DMS 273 (cell line): ENCODE measurements around the gene UBE2QL1.
A peak's percentile ranks its signal among the peaks of the same experiment; 100 is the strongest.
"Not testable (repeated sequence)": the region's sequence is repeated elsewhere in the genome, so short reads cannot be mapped to it uniquely, and the experiment has no call there.

Experiments used
- DNase-seq: peaks from one replicate; lab custom pipeline; 2025; ENCODE audit not compliant: unreplicated experiment; lab: John Stamatoyannopoulos, UW

UBE2QL1 gene

DNA sequence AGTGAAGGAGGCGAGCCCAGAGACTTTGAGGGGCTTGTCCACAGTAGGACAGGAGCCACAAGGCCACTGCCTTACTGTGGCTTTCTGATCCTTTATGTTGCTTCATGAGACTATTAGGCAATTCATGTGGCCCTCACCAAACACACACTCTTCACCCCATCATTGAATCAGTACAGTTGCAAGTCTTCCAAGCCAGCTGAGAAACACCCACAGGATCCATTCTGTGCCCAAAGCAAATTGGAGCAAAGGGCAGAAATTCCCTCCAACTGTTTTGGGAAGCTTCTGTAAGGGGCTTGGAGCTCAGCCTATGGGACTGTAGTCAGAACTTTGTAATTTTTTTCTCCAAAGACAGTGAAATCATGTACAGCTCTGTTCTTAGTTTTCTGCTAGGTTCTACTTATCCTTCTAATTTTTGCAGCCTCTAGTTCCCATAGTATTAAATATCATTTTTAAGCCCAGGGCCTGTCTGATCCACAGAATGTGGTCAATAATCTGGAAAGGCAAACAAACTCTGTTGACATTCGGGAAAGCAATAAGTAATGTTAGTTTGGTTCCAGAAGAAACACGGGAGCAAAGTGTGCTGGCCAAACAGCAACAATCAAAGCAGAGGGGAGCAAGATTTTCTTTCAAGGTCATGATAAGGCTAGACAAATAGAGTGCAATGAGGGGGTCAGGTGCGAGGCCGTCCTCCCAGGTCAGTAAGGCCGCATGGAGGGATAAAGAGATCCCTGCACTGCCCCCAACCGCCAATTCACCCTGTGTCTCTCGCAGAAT lies 47.0 kb downstream of the UBE2QL1 start:
- DNase-seq, result no peak

DNA sequence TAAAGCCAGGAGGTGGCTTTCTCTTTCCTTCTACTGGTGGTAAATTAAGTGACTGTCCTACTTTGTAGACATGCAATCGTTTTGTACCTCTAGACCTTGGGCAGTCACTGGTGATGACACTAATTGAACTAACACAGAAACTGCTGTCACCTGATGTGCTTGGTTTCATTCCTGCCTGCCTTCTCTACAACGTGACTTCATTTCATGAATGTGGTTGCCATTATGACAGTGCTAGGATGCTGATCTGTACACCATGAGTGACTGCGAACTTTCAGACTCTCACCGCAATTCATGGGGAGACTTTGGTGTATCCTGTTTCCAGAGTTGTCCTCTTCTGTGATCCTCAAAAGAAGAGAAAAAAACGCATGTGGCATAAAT lies 47.5 kb downstream of the UBE2QL1 start:
- no peak for DNase-seq

DNA sequence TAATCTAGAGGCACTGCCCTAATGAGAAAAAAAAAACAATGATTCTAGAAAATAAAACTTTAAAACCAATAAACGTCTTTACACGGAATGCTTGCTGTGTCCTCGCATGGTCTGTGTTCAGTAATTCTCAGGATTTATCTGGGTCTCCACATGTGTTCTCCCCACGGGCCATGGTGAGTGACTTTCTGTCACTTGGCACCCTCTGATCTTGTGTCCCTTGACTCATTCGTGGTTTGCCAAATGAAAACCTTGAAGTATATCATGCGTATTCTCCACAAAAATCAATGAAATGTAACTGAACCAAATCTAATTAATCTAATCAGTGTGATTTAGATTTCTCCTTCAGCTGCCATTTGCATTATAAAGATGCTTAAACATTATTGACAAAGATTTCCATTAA lies 48.0 kb downstream of the UBE2QL1 start:
- DNase-seq, result no peak

DNA sequence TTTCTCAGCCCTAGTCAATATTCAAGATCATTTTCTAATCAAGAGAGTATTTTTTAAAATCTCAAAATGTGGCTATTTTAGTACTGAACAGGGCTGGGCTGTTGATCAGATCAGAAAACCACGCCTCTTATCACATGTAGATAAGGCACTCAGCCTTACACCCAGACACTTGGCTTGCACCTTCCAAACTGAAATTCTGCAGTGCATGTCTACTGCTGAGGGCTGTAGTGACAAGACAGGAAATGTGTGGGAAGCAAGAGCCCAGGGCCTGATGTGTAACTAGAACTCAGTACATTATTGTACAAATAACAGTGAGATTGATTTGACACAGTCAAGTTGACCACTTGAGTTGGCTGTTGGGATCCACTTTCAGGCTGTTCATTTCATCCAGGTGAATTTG lies 48.6 kb downstream of the UBE2QL1 start:
- DNase-seq, result no peak

DNA sequence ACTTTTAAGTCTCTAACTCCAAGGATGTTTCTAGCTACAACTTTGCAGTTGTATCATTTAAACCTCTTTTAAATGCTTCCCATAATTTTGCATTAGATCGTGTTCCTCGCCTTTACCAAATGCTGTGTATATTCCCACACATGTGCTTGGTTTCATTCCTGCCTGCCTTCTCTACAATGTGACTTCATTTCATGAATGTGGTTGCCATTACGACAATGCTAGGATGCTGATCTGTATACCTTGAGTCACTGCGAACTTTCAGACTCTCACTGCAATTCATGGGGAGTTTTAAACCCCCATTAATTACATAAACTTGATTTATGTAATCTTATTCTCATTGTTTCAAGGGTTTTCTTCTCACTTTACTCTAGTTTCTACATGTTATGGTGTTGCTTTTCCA lies 50.3 kb downstream of the UBE2QL1 start:
- DNase-seq, result no peak

- DNase-seq, result no peak
Measured at GRCh38 chr5:6501701-6502100, 53.0 kb downstream of the UBE2QL1 start.

DNA sequence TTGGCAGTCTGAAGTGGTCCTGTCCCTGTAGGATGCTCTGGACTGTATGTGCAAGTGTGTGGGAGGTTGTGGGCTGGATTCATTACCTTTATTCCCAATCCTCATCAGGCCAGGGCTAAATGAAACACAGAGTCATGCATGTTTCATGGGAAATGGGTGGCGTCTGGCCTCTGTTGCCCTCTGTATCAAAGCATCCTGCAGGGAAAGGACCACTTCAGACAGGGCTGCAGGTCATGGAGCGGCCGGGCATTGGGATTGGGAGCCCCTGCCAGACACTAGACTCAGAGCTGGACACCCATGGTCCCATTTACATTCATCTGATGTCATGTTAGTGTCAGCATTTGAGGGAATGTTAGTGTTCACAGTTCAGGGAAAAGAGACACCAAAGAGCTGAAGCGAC lies 53.8 kb downstream of the UBE2QL1 start:
- no peak for DNase-seq

- DNase-seq, result no peak
Measured at GRCh38 chr5:6503342-6503741, 54.7 kb downstream of the UBE2QL1 start.

DNA sequence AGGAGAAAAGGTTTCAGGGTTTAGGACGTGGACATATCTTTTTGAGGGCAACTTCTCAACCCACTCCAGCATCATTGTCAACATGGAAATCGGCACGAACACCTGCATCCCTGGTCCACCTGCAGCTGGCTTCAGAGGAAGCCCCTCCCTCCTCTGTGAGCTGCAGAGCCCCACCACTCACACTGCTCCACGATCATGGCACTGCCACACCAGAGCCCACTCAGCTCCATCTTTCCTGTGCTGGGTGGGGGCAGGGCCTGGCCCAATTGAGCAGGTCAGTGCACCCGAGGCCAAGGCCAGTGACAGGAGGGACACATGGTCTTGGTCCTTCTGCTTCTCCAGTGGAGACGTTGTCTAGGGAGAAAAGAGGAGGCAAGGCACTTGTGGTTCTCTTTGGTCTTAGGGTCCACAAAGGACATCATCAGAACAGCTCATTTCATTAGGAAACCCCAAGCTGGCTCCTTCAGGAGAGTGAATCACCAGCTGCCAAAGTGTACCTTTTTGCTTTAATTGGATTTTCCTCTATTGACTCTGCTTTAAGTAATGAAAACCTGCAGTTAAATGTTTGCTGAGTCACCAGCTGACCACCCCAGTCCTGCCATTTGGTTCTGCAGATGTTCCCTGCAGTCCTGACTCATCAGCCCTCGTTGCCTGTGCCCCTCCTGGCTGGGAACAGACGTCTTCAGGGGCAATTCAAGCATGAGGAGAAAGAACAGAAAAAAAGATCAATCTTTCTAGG lies 56.2 kb downstream of the UBE2QL1 start:
- DNase-seq, result peak; percentile 17

DNA sequence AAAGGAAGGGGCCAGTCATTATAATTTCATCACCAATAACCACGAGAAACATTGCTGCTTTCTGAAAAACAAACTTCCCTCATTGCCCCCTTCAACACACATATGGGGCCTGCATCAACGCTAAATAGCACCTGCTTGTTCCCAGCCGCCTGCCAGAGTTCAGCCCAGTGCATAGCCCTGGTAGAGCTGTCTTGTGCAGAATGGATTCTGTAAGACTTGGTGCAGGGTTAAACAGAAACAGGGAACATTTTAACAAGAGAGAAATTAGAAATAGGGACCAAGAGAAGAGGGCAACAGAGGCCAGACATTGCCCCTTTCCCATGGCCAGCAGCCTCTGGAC lies 56.7 kb downstream of the UBE2QL1 start:
- no peak for DNase-seq

GRCh38 chr5:6505783-6506557 lies 57.3 kb downstream of the UBE2QL1 start:
- DNase-seq, result no peak

- no peak for DNase-seq
Measured at GRCh38 chr5:6506611-6507010, 58.0 kb downstream of the UBE2QL1 start.

- DNase-seq, result no peak
Measured at GRCh38 chr5:6508931-6509330, 60.3 kb downstream of the UBE2QL1 start.

DNA sequence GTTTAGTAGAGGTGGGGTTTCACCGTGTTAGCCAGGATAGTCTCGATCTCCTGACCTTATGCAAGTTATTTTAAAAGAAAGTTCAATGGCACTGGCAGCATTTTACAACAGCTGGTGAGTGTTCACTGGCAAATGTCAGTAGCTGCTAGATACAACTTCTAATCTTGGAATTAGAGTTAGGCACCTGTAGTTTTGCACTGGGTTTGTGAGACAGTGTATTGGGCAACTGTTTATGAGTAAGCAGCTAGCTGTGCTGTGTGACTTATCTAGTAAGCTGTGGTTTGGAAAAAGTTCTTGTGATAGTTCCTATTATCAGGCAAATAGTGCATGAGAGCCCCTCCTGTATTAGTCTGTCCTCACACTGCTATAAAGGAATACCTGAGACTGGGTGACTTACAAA lies 61.5 kb downstream of the UBE2QL1 start:
- DNase-seq, result no peak

DNA sequence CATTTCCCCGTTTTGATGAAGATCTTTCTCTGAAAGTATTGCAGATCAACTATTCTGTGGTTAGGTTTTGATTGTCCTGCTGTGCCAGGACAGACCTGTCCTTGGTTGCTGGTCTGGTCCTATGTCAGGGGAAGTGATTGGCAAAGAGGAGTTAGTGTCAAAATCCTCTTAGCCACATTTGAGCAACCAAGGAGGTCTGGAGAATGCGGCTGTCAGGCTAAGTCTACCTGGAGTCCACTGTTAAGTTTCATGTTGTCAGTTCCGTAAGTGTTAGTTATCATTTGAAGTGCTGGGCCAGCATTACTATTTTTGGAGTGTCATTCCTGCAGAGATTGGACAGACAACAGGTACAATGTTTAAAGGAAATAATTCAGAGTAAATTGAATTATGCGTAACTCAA lies 62.3 kb downstream of the UBE2QL1 start:
- DNase-seq, result no peak

GRCh38 chr5:6515812-6516211 lies 67.2 kb downstream of the UBE2QL1 start:
- not testable (repeated sequence) for DNase-seq

DNA sequence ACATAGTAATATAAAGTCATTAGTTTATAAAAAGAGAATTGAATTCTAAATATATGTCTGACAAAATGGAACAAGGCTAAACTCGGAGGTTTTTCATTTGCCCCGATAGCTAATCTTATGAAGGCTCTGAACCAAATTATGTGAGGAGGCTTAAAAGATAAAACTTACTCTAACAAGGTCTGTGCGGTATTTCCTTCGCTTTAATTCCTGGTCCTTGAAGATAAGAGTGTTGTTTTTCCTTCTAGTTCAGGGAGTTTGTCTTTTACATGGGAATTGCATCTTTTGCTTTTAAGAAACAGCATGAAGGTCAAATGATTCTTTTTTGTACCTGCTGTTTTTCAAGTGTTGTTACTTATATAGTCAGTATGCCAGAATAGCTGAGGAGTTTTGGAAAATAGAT lies 68.2 kb downstream of the UBE2QL1 start:
- no peak for DNase-seq

GRCh38 chr5:6517510-6517909 lies 68.9 kb downstream of the UBE2QL1 start:
- no peak for DNase-seq

DNA sequence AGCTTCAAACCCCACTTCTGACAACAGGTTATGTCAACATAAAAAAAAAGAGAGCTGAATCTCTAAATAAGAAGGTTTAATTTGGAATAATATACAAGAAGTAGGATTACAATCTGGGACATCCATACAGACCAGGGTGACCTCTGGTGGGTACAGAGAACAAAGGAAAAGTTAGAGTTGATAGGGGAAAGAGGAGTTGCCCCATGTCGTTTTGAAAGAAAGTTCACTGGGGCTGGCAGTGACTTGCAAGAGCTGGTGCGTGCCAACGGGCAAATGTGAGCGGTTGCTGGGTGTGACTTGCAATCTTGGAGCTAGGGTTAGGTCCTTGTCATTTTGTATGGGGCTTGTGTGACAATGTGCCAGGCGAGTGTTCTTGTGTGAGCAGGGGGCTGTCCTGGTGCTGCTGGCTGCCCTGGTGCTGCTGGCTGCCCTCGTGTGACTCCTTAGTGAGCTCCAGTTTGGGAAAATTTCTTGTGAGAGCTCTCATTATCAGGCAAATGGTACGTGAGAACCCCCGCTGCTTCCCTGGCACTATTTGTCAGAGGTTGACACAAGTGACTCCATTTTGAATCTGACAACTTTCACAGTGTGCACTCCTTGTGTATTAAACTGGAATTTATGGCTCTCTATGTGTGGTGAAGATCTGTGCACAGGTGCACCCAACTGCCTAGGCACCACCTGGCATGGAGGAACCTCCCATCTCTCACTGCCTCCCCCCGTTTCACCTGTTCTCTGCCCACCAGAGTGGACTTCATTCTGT lies 69.8 kb downstream of the UBE2QL1 start:
- DNase-seq, result no peak

GRCh38 chr5:6520201-6520600 lies 71.5 kb downstream of the UBE2QL1 start:
- DNase-seq, result no peak

GRCh38 chr5:6522331-6522730 lies 73.7 kb downstream of the UBE2QL1 start:
- peak; percentile 16 for DNase-seq
